CD8-positive, alpha-beta memory T cell (primary cell): ENCODE results near the gene KATNAL1. TPM values are rescaled to one million over a fixed set of nuclear protein-coding genes. Genes with fewer than 3 reads are reported as not detected.

Experiments used
- CTCF ChIA-PET: fragments of 350-600 bp; sonication (Branson Sonifier 250); formaldehyde crosslinking; loops from one replicate; lab custom pipeline; 2021; ENCODE audit warnings: antibody characterized with exemption; lab: Charles Lee
- POLR2A ChIA-PET: fragments of 350-600 bp; sonication (Branson Sonifier 250); formaldehyde crosslinking; loops from one replicate; lab custom pipeline; 2021; ENCODE audit warnings: antibody characterized with exemption; lab: Charles Lee
- DNase-seq, 5 donors: peaks; one replicate each; pipeline versions ENCODE4 v3.0.0 to v3.0.0-alpha.2; 2020 to 2022; ENCODE audit warnings: mixed read lengths in 1 of 5
- H3K27ac ChIP-seq: one replicate; pipeline ENCODE4 v1.7.0; 2013; ENCODE audit warnings: low read depth, mild to moderate bottlenecking, low read length, moderate library complexity
- H3K27me3 ChIP-seq: 2 replicates; pipeline ENCODE4 v1.7.0; 2013; ENCODE audit warnings: low read length, mild to moderate bottlenecking; ENCODE audit not compliant: insufficient read depth, poor library complexity, severe bottlenecking
- H3K36me3 ChIP-seq: 2 replicates; pipeline ENCODE4 v1.7.0; 2013; ENCODE audit warnings: mild to moderate bottlenecking, low read length, moderate library complexity; ENCODE audit not compliant: insufficient read depth
- H3K4me1 ChIP-seq: 2 replicates; pipeline ENCODE4 v1.7.0; 2013; ENCODE audit warnings: mild to moderate bottlenecking, low read length, moderate library complexity; ENCODE audit not compliant: insufficient read depth
- H3K4me3 ChIP-seq: 2 replicates; pipeline ENCODE4 v1.7.0; 2013; ENCODE audit warnings: mild to moderate bottlenecking, low read length
- H3K9me3 ChIP-seq: 2 replicates; pipeline ENCODE4 v1.7.0; 2013; ENCODE audit warnings: mild to moderate bottlenecking, low read length
- H3K27ac Mint-ChIP-seq, 8 donors: one replicate each; pipeline ENCODE4 v1.8.0; 2020 to 2021; ENCODE audit warnings: mixed read lengths in 8 of 8, mild to moderate bottlenecking in 6 of 8, inconsistent platforms in 3 of 8, moderate library complexity in 3 of 8
- H3K27me3 Mint-ChIP-seq, 2 donors: one replicate each; pipeline ENCODE4 v1.8.0; 2020 to 2021; ENCODE audit warnings: mixed read lengths in 2 of 2, mild to moderate bottlenecking in 1 of 2, moderate library complexity in 1 of 2
- H3K36me3 Mint-ChIP-seq, 3 donors: one replicate each; pipeline ENCODE4 v1.8.0; 2020 to 2021; ENCODE audit warnings: mixed read lengths in 3 of 3, inconsistent platforms in 1 of 3, mild to moderate bottlenecking in 1 of 3
- H3K4me1 Mint-ChIP-seq, 3 donors: one replicate each; pipeline ENCODE4 v1.8.0; 2020 to 2021; ENCODE audit warnings: mixed read lengths in 3 of 3, inconsistent platforms in 1 of 3, mild to moderate bottlenecking in 1 of 3
- H3K4me3 Mint-ChIP-seq, 7 donors: one replicate each; pipeline ENCODE4 v1.8.0; 2020 to 2021; ENCODE audit warnings: mixed read lengths in 7 of 7, mild to moderate bottlenecking in 6 of 7, moderate library complexity in 4 of 7, inconsistent platforms in 2 of 7
- H3K9me3 Mint-ChIP-seq, 5 donors: one replicate each; pipeline ENCODE4 v1.8.0; 2020 to 2022; ENCODE audit warnings: mixed read lengths in 5 of 5, mild to moderate bottlenecking in 3 of 5, moderate library complexity in 2 of 5, inconsistent platforms in 1 of 5
- polyA plus RNA-seq: library from polyadenylated mRNA; unstranded; fragments of 300-500 nt; fragmentation: Illumina TruSeq; gene quantifications from one replicate; pipeline ENCODE4 v1.2.3, GENCODE V29; 2021
- total RNA-seq, 2 experiments: library from RNA; stranded (reverse); gene quantifications; one replicate each; pipeline ENCODE4 v1.2.3, GENCODE V29; 2021

The KATNAL1 gene
- total and polyA plus RNA-seq, 3 experiments from 2014 or later: 5.6 to 16.5 (median 11.0) TPM

- peaks cover 0 to 1% of the 10 kb centered on the region in 2 donors for H3K27me3 Mint-ChIP-seq
- DNase-seq: no peak
- no peak overlapping the region for H3K4me3 ChIP-seq
- H3K9me3 ChIP-seq: no peaks in the 10 kb centered on the region
- no peaks in the 10 kb centered on the region for H3K4me1 ChIP-seq
- H3K27me3 ChIP-seq: no peaks in the 10 kb centered on the region
- H3K27ac ChIP-seq: no peak overlapping the region
- POLR2A ChIA-PET: no interaction called here
- H3K9me3 Mint-ChIP-seq: no peaks in the 10 kb centered on the region
- H3K4me1 Mint-ChIP-seq: peaks cover 0 to under 1% (median 0%) of the 10 kb centered on the region in 3 donors
- CTCF ChIA-PET: no interaction called here
- no peak overlapping the region for H3K4me3 Mint-ChIP-seq
- H3K27ac Mint-ChIP-seq: peak overlapping the region in 2 of 8 donors; percentile 3 to 23
- H3K36me3 Mint-ChIP-seq: peaks cover 0 to 2% (median 0%) of the 10 kb centered on the region in 3 donors
- H3K36me3 ChIP-seq: no peaks in the 10 kb centered on the region
These were observed 111.3 kb downstream of the KATNAL1 start for GRCh38 chr13:30196025-30196424.

- Histone ChIP-seq H3K9me3 (no peaks in the 10 kb centered on the region), H3K27me3 (no peaks in the 10 kb centered on the region), H3K27ac (no peak overlapping the region), H3K4me3 (no peak overlapping the region), H3K4me1 (no peaks in the 10 kb centered on the region), H3K36me3 (no peaks in the 10 kb centered on the region)
- Mint-ChIP-seq H3K4me1 (peaks cover 0 to 2% (median 0%) of the 10 kb centered on the region in 3 donors), H3K9me3 (no peaks in the 10 kb centered on the region), H3K27me3 (peaks cover 0 to 1% of the 10 kb centered on the region in 2 donors), H3K4me3 (no peak overlapping the region), H3K27ac (no peak overlapping the region), H3K36me3 (peaks cover 0 to 2% (median 0%) of the 10 kb centered on the region in 3 donors)
- no peak for DNase-seq
- CTCF ChIA-PET: interaction anchor here (1.3 kb wide), 1 partner anchor 62 kb away, joined by 3 read pairs; no protein-coding TSS in a partner anchor
- POLR2A ChIA-PET: no interaction called here
These were observed 112.4 kb downstream of the KATNAL1 start for GRCh38 chr13:30194906-30195305.

GRCh38 chr13:30193279-30194234 lies 113.8 kb downstream of the KATNAL1 start:
- Histone ChIP-seq H3K36me3 (no peaks in the 10 kb centered on the region), H3K27ac (no peak overlapping the region), H3K4me1 (no peaks in the 10 kb centered on the region), H3K9me3 (no peaks in the 10 kb centered on the region), H3K27me3 (no peaks in the 10 kb centered on the region), H3K4me3 (no peak overlapping the region)
- peak overlapping the region in 2 of 8 donors; percentile 39 to 86 for H3K27ac Mint-ChIP-seq
- H3K36me3 Mint-ChIP-seq: peaks cover 0 to 2% (median 0%) of the 10 kb centered on the region in 3 donors
- H3K4me1 Mint-ChIP-seq: peaks cover 0 to 2% (median 0%) of the 10 kb centered on the region in 3 donors
- ChIA-PET CTCF (interaction anchor here (1.3 kb wide), 1 partner anchor 61 kb away, joined by 3 read pairs; no protein-coding TSS in a partner anchor), POLR2A (no interaction called here)
- H3K27me3 Mint-ChIP-seq: peaks cover 0 to 1% of the 10 kb centered on the region in 2 donors
- H3K4me3 Mint-ChIP-seq: no peak overlapping the region
- DNase-seq: no peak
- H3K9me3 Mint-ChIP-seq: no peaks in the 10 kb centered on the region

- Histone ChIP-seq H3K4me3 (no peak overlapping the region), H3K36me3 (no peaks in the 10 kb centered on the region), H3K9me3 (no peaks in the 10 kb centered on the region), H3K4me1 (no peaks in the 10 kb centered on the region), H3K27me3 (no peaks in the 10 kb centered on the region), H3K27ac (no peak overlapping the region)
- DNase-seq: no peak
- Mint-ChIP-seq H3K36me3 (no peaks in the 10 kb centered on the region), H3K27ac (peak overlapping the region in 1 of 8 donors; percentile 47), H3K9me3 (no peaks in the 10 kb centered on the region), H3K4me3 (no peak overlapping the region), H3K4me1 (peaks cover 0 to 2% (median 0%) of the 10 kb centered on the region in 3 donors), H3K27me3 (no peaks in the 10 kb centered on the region)
- ChIA-PET POLR2A (no interaction called here), CTCF (no interaction called here)
These were observed 114.8 kb downstream of the KATNAL1 start for GRCh38 chr13:30192320-30193093.

GRCh38 chr13:30191491-30192100 lies 115.8 kb downstream of the KATNAL1 start:
- Mint-ChIP-seq H3K4me1 (peaks cover 0 to 2% (median 0%) of the 10 kb centered on the region in 3 donors), H3K27me3 (no peaks in the 10 kb centered on the region), H3K36me3 (no peaks in the 10 kb centered on the region), H3K27ac (peak overlapping the region in 2 of 8 donors; percentile 43 to 58), H3K4me3 (no peak overlapping the region), H3K9me3 (no peaks in the 10 kb centered on the region)
- no peaks in the 10 kb centered on the region for H3K27me3 ChIP-seq
- H3K4me1 ChIP-seq: no peaks in the 10 kb centered on the region
- no peak for DNase-seq
- H3K4me3 ChIP-seq: no peak overlapping the region
- H3K27ac ChIP-seq: no peak overlapping the region
- no peaks in the 10 kb centered on the region for H3K9me3 ChIP-seq
- ChIA-PET CTCF (no interaction called here), POLR2A (no interaction called here)
- no peaks in the 10 kb centered on the region for H3K36me3 ChIP-seq

GRCh38 chr13:30186634-30187415 lies 120.5 kb downstream of the KATNAL1 start:
- Mint-ChIP-seq H3K4me3 (no peak overlapping the region), H3K4me1 (peaks cover 0 to 2% (median 0%) of the 10 kb centered on the region in 3 donors), H3K27ac (peak overlapping the region in 1 of 8 donors; percentile 11), H3K27me3 (no peaks in the 10 kb centered on the region), H3K36me3 (peaks cover 0 to 3% (median 0%) of the 10 kb centered on the region in 3 donors), H3K9me3 (peaks cover 0 to 4% (median 0%) of the 10 kb centered on the region in 5 donors)
- POLR2A ChIA-PET: no interaction called here
- Histone ChIP-seq H3K36me3 (no peaks in the 10 kb centered on the region), H3K27ac (no peak overlapping the region), H3K27me3 (no peaks in the 10 kb centered on the region), H3K9me3 (no peaks in the 10 kb centered on the region), H3K4me1 (no peaks in the 10 kb centered on the region), H3K4me3 (no peak overlapping the region)
- CTCF ChIA-PET: no interaction called here
- DNase-seq: no peak

- H3K9me3 ChIP-seq: no peaks in the 10 kb centered on the region
- no peaks in the 10 kb centered on the region for H3K4me1 ChIP-seq
- no peaks in the 10 kb centered on the region for H3K27me3 ChIP-seq
- Mint-ChIP-seq H3K9me3 (peaks cover 0 to 4% (median 0%) of the 10 kb centered on the region in 5 donors), H3K27me3 (no peaks in the 10 kb centered on the region), H3K27ac (peak overlapping the region in 2 of 8 donors; percentile 30 to 61), H3K36me3 (peaks cover 0 to 3% (median 0%) of the 10 kb centered on the region in 3 donors), H3K4me1 (no peaks in the 10 kb centered on the region), H3K4me3 (no peak overlapping the region)
- H3K4me3 ChIP-seq: no peak overlapping the region
- POLR2A ChIA-PET: no interaction called here
- CTCF ChIA-PET: no interaction called here
- no peak overlapping the region for H3K27ac ChIP-seq
- no peak for DNase-seq
- no peaks in the 10 kb centered on the region for H3K36me3 ChIP-seq
These were observed 125.3 kb downstream of the KATNAL1 start for GRCh38 chr13:30181888-30182651.
